Activated CD8-positive, alpha-beta memory T cell treated with anti-CD3 and anti-CD28 coated beads, Interleukin-2, amount 10 ng/mL, durations not matched to agents 7 days and 5 days (primary cell): ENCODE data around the gene TATDN2. TPM values are rescaled to one million over a fixed set of nuclear protein-coding genes. Genes with fewer than 3 reads are reported as not detected.

Experiments used
- ATAC-seq: fragments of 150-1000 bp; cut with Tn5 transposase; one replicate; pipeline ENCODE4 v1.10.0; 2021; ENCODE audit warnings: moderate library complexity
- CTCF ChIA-PET: fragments of 350-600 bp; sonication (Branson Sonifier 250); formaldehyde crosslinking; loops from one replicate; lab custom pipeline; 2021; ENCODE audit warnings: antibody characterized with exemption; lab: Charles Lee
- DNase-seq: peaks from one replicate; pipeline ENCODE4 v3.0.0-alpha.2; 2020
- H3K27ac Mint-ChIP-seq: one replicate; pipeline ENCODE4 v1.8.0; 2021; ENCODE audit warnings: mild to moderate bottlenecking, mixed read lengths
- H3K27me3 Mint-ChIP-seq: one replicate; pipeline ENCODE4 v1.8.0; 2021; ENCODE audit warnings: mixed read lengths
- H3K36me3 Mint-ChIP-seq: one replicate; pipeline ENCODE4 v1.8.0; 2021; ENCODE audit warnings: mild to moderate bottlenecking, mixed read lengths
- H3K4me1 Mint-ChIP-seq: one replicate; pipeline ENCODE4 v1.8.0; 2021; ENCODE audit warnings: mixed read lengths
- H3K4me3 Mint-ChIP-seq: one replicate; pipeline ENCODE4 v1.8.0; 2021; ENCODE audit warnings: mild to moderate bottlenecking, moderate library complexity, mixed read lengths
- H3K9me3 Mint-ChIP-seq: one replicate; pipeline ENCODE4 v1.8.0; 2022; ENCODE audit warnings: low read depth, mixed read lengths
- total RNA-seq, 2 experiments: library from RNA; stranded (reverse); gene quantifications; one replicate each; pipeline ENCODE4 v1.2.3, GENCODE V29; 2021

Gene TATDN2
- total RNA-seq, 2 experiments from 2014 or later, result 60.2 to 67.1 TPM

GRCh38 chr3:10224794-10225665 lies 23.2 kb upstream of the TATDN2 start:
- Mint-ChIP-seq H3K9me3 (no peaks in the 10 kb centered on the region), H3K4me1 (peaks cover 79% of the 10 kb centered on the region), H3K36me3 (peaks cover 12% of the 10 kb centered on the region), H3K4me3 (peak overlapping the region; percentile 7), H3K27me3 (no peaks in the 10 kb centered on the region), H3K27ac (peak overlapping the region; percentile 79)
- peak; percentile 85 for DNase-seq
- ATAC-seq, result peak; percentile 62
- CTCF ChIA-PET, result interaction anchor here (1.0 to 2.0 kb wide), 5 partner anchors 12 to 91 kb away, joined by 3 to 12 read pairs (median 3); no protein-coding TSS in a partner anchor

GRCh38 chr3:10226293-10226692 lies 22.0 kb upstream of the TATDN2 start:
- H3K36me3 Mint-ChIP-seq, result peaks cover 9% of the 10 kb centered on the region
- DNase-seq, result no peak
- H3K4me1 Mint-ChIP-seq, result peaks cover 69% of the 10 kb centered on the region
- H3K9me3 Mint-ChIP-seq, result no peaks in the 10 kb centered on the region
- no peak overlapping the region for H3K27ac Mint-ChIP-seq
- H3K27me3 Mint-ChIP-seq, result no peaks in the 10 kb centered on the region
- no peak overlapping the region for H3K4me3 Mint-ChIP-seq
- no peak for ATAC-seq
- CTCF ChIA-PET, result interaction anchor here (1.0 to 2.0 kb wide), 7 partner anchors 13 to 294 kb away, joined by 3 to 5 read pairs (median 4); partner anchors contain the start of gene IRAK2

- Mint-ChIP-seq H3K4me3 (peak overlapping the region; percentile 31), H3K27ac (peak overlapping the region; percentile 73), H3K27me3 (no peaks in the 10 kb centered on the region), H3K9me3 (no peaks in the 10 kb centered on the region), H3K36me3 (peaks cover 7% of the 10 kb centered on the region), H3K4me1 (peaks cover 55% of the 10 kb centered on the region)
- CTCF ChIA-PET, result interaction anchor here (1.0 to 2.0 kb wide), 4 partner anchors 9 to 114 kb away, joined by 3 to 4 read pairs (median 4); partner anchors contain the start of gene TATDN2
- ATAC-seq (peak; percentile 59), DNase-seq (peak; percentile 73)
Measured at GRCh38 chr3:10228248-10228950, 19.9 kb upstream of the TATDN2 start.

- Mint-ChIP-seq H3K4me1 (peaks cover 43% of the 10 kb centered on the region), H3K36me3 (peaks cover 6% of the 10 kb centered on the region), H3K27me3 (no peaks in the 10 kb centered on the region), H3K4me3 (no peak overlapping the region), H3K27ac (no peak overlapping the region), H3K9me3 (no peaks in the 10 kb centered on the region)
- CTCF ChIA-PET, result interaction anchor here (0.5 to 1.4 kb wide), 3 partner anchors 8 to 403 kb away, joined by 3 to 4 read pairs (median 3); no protein-coding TSS in a partner anchor
- no peak for ATAC-seq
- no peak for DNase-seq
Measured at GRCh38 chr3:10229576-10229975, 18.7 kb upstream of the TATDN2 start.

- Mint-ChIP-seq H3K4me1 (peaks cover 29% of the 10 kb centered on the region), H3K4me3 (no peak overlapping the region), H3K36me3 (peaks cover 15% of the 10 kb centered on the region), H3K27ac (no peak overlapping the region), H3K9me3 (peaks cover 6% of the 10 kb centered on the region), H3K27me3 (no peaks in the 10 kb centered on the region)
- CTCF ChIA-PET, result interaction anchor here (0.9 to 1.1 kb wide), 2 partner anchors 16 to 32 kb away, joined by 3 read pairs; no protein-coding TSS in a partner anchor
- DNase-seq (no peak), ATAC-seq (no peak)
Measured at GRCh38 chr3:10232137-10232536, 16.1 kb upstream of the TATDN2 start.

GRCh38 chr3:10233988-10234387 lies 14.3 kb upstream of the TATDN2 start:
- peaks cover 6% of the 10 kb centered on the region for H3K9me3 Mint-ChIP-seq
- CTCF ChIA-PET, result interaction anchor here (1.1 kb wide), 1 partner anchor 13 kb away, joined by 3 read pairs; no protein-coding TSS in a partner anchor
- peaks cover 20% of the 10 kb centered on the region for H3K36me3 Mint-ChIP-seq
- ATAC-seq (no peak), DNase-seq (no peak)
- no peak overlapping the region for H3K27ac Mint-ChIP-seq
- H3K4me1 Mint-ChIP-seq, result peaks cover 29% of the 10 kb centered on the region
- H3K27me3 Mint-ChIP-seq, result no peaks in the 10 kb centered on the region
- no peak overlapping the region for H3K4me3 Mint-ChIP-seq

- peaks cover 29% of the 10 kb centered on the region for H3K4me1 Mint-ChIP-seq
- peaks cover 22% of the 10 kb centered on the region for H3K36me3 Mint-ChIP-seq
- H3K27me3 Mint-ChIP-seq, result no peaks in the 10 kb centered on the region
- no peak overlapping the region for H3K27ac Mint-ChIP-seq
- no peak overlapping the region for H3K4me3 Mint-ChIP-seq
- DNase-seq (no peak), ATAC-seq (no peak)
- peaks cover 6% of the 10 kb centered on the region for H3K9me3 Mint-ChIP-seq
- CTCF ChIA-PET, result no interaction called here
Measured at GRCh38 chr3:10234526-10235230, 13.6 kb upstream of the TATDN2 start.

- Mint-ChIP-seq H3K27ac (no peak overlapping the region), H3K36me3 (peaks cover 23% of the 10 kb centered on the region), H3K27me3 (no peaks in the 10 kb centered on the region), H3K4me1 (peaks cover 30% of the 10 kb centered on the region), H3K9me3 (peaks cover 6% of the 10 kb centered on the region), H3K4me3 (no peak overlapping the region)
- DNase-seq (no peak), ATAC-seq (no peak)
- CTCF ChIA-PET, result interaction anchor here (0.7 to 1.0 kb wide), 2 partner anchors 35 to 91 kb away, joined by 3 to 4 read pairs; no protein-coding TSS in a partner anchor
Measured at GRCh38 chr3:10235551-10235950, 12.7 kb upstream of the TATDN2 start.

GRCh38 chr3:10238345-10239183 lies 9.7 kb upstream of the TATDN2 start:
- ATAC-seq, result peak; percentile 56
- Mint-ChIP-seq H3K4me1 (peaks cover 51% of the 10 kb centered on the region), H3K9me3 (peaks cover 6% of the 10 kb centered on the region), H3K4me3 (peak overlapping the region; percentile 3), H3K36me3 (peaks cover 22% of the 10 kb centered on the region), H3K27ac (peak overlapping the region; percentile 90), H3K27me3 (no peaks in the 10 kb centered on the region)
- CTCF ChIA-PET, result interaction anchor here (0.8 to 0.9 kb wide), 3 partner anchors 9 to 97 kb away, joined by 3 to 5 read pairs (median 3); partner anchors contain the start of genes TATDN2 and VHL
- peak; percentile 81 for DNase-seq

- peak overlapping the region; percentile 36 for H3K27ac Mint-ChIP-seq
- no peaks in the 10 kb centered on the region for H3K27me3 Mint-ChIP-seq
- H3K4me3 Mint-ChIP-seq, result no peak overlapping the region
- H3K36me3 Mint-ChIP-seq, result peaks cover 42% of the 10 kb centered on the region
- DNase-seq, result no peak
- CTCF ChIA-PET, result interaction anchor here (1.4 kb wide), 1 partner anchor 21 kb away, joined by 3 read pairs; no protein-coding TSS in a partner anchor
- peaks cover 19% of the 10 kb centered on the region for H3K9me3 Mint-ChIP-seq
- no peak for ATAC-seq
- peaks cover 54% of the 10 kb centered on the region for H3K4me1 Mint-ChIP-seq
Measured at GRCh38 chr3:10240799-10241198, 7.5 kb upstream of the TATDN2 start.

- peaks cover 16% of the 10 kb centered on the region for H3K9me3 Mint-ChIP-seq
- peak; percentile 92 for ATAC-seq
- DNase-seq, result peak; percentile 93
- H3K36me3 Mint-ChIP-seq, result peaks cover 35% of the 10 kb centered on the region
- CTCF ChIA-PET, result interaction anchor here (0.7 to 1.6 kb wide), 10 partner anchors 15 to 309 kb away, joined by 3 to 6 read pairs (median 4); partner anchors contain the start of gene CRELD1
- peak overlapping the region; percentile 25 for H3K4me3 Mint-ChIP-seq
- no peaks in the 10 kb centered on the region for H3K27me3 Mint-ChIP-seq
- peaks cover 54% of the 10 kb centered on the region for H3K4me1 Mint-ChIP-seq
- peak overlapping the region; percentile 84 for H3K27ac Mint-ChIP-seq
Measured at GRCh38 chr3:10242182-10243065, 5.8 kb upstream of the TATDN2 start.
